CD4-positive, alpha-beta T cell (primary cell): ENCODE measurements around the gene C6orf58. TPM values are rescaled to one million over a fixed set of nuclear protein-coding genes. Genes with fewer than 3 reads are reported as not detected.

Source experiments
- ATAC-seq: fragments of 200-7000 bp; cut with Tn5 transposase; one replicate; pipeline ENCODE4 v1.10.0; 2022; ENCODE audit warnings: mild to moderate bottlenecking; ENCODE audit not compliant: poor library complexity
- CTCF ChIA-PET: fragments of 350-600 bp; sonication (Branson Sonifier 250); formaldehyde crosslinking; loops from one replicate; lab custom pipeline; 2021; ENCODE audit warnings: antibody characterized with exemption, inconsistent platforms; lab: Charles Lee
- POLR2A ChIA-PET: fragments of 350-600 bp; sonication (Branson Sonifier 250); formaldehyde crosslinking; loops from one replicate; lab custom pipeline; 2021; ENCODE audit warnings: antibody characterized with exemption, inconsistent platforms; lab: Charles Lee
- DNase-seq, 14 experiments: peaks; one replicate each; pipeline ENCODE4 v3.0.0-alpha.2; 2013 to 2020; ENCODE audit warnings: mixed read lengths in 2 of 14
- H3K27ac ChIP-seq, 2 donors: one replicate each; pipeline versions ENCODE4 v1.5.1 to v1.7.0; 2013; ENCODE audit warnings: low read length in 2 of 2, low read depth in 1 of 2, mild to moderate bottlenecking in 1 of 2
- H3K27me3 ChIP-seq, 2 experiments: 1 replicate in 1 of 2; 2 replicates in 1 of 2; pipeline versions ENCODE4 v1.6.1 to v1.7.0; 2013; ENCODE audit warnings: low read length in 2 of 2, control low read depth in 1 of 2, mild to moderate bottlenecking in 1 of 2, moderate library complexity in 1 of 2; ENCODE audit not compliant: insufficient read depth in 2 of 2, control insufficient read depth in 1 of 2
- H3K36me3 ChIP-seq: one replicate; pipeline ENCODE4 v1.6.1; 2013; ENCODE audit warnings: low read length, control low read depth; ENCODE audit not compliant: insufficient read depth
- H3K4me1 ChIP-seq: one replicate; pipeline ENCODE4 v1.6.1; 2013; ENCODE audit warnings: low read length, control low read depth; ENCODE audit not compliant: insufficient read depth
- H3K4me3 ChIP-seq: one replicate; pipeline ENCODE4 v1.5.1; 2013; ENCODE audit warnings: mild to moderate bottlenecking, low read length, moderate library complexity
- H3K9me3 ChIP-seq, 2 experiments: 1 replicate in 1 of 2; 2 replicates in 1 of 2; pipeline versions ENCODE4 v1.6.1 to v1.7.0; 2013; ENCODE audit warnings: low read length in 2 of 2, mild to moderate bottlenecking in 2 of 2, control low read depth in 1 of 2, moderate library complexity in 1 of 2; ENCODE audit not compliant: control insufficient read depth in 1 of 2, insufficient read depth in 1 of 2
- H3K27ac Mint-ChIP-seq: one replicate; pipeline ENCODE4 v1.8.0; 2020; ENCODE audit warnings: mixed read lengths
- H3K27me3 Mint-ChIP-seq: one replicate; pipeline ENCODE4 v1.8.0; 2021; ENCODE audit warnings: mixed read lengths
- H3K36me3 Mint-ChIP-seq: one replicate; pipeline ENCODE4 v1.8.0; 2021; ENCODE audit warnings: low read depth, mixed read lengths
- H3K4me1 Mint-ChIP-seq: one replicate; pipeline ENCODE4 v1.8.0; 2021; ENCODE audit warnings: low read depth, mixed read lengths
- H3K4me3 Mint-ChIP-seq: one replicate; pipeline ENCODE4 v1.8.0; 2020; ENCODE audit warnings: mild to moderate bottlenecking, mixed read lengths
- H3K9me3 Mint-ChIP-seq: one replicate; pipeline ENCODE4 v1.8.0; 2020; ENCODE audit warnings: mixed read lengths
- CTCF ChIP-seq: fragments of 200-600 bp; IDR thresholded peaks from one replicate; pipeline ENCODE4 v1.8.0; 2022; ENCODE audit warnings: antibody characterized with exemption, mild to moderate bottlenecking
- intact Hi-C, 2 experiments: fragments of 100-400 bp; cut with DNase I in 1 of 2; cut with micrococcal nuclease in 1 of 2; formaldehyde crosslinking; loops; one replicate each; pipeline versions ENCODE4 v1.15.1 to v1.9.0; 2023 to 2025; cut with DNase I, micrococcal nuclease
- total RNA-seq, 174 experiments: library from RNA in 2 of 174; stranded (reverse) in 2 of 174; gene quantifications; one replicate each; pipeline ENCODE4 v1.2.3 and lab custom pipeline; 2021 to 2026

Gene C6orf58
- total RNA-seq, 2 experiments from 2014 or later = not detected

- Mint-ChIP-seq H3K4me3 (no peak overlapping the region), H3K36me3 (no peaks in the 10 kb centered on the region), H3K27ac (no peak overlapping the region), H3K4me1 (no peaks in the 10 kb centered on the region), H3K27me3 (peaks cover 14% of the 10 kb centered on the region), H3K9me3 (no peaks in the 10 kb centered on the region)
- intact Hi-C loops = no loop called here
- H3K36me3 ChIP-seq = no peaks in the 10 kb centered on the region
- H3K27me3 ChIP-seq = no peaks in the 10 kb centered on the region
- H3K4me3 ChIP-seq = no peak overlapping the region
- no peaks in the 10 kb centered on the region for H3K4me1 ChIP-seq
- no peak for TF ChIP-seq CTCF
- DNase-seq (no peak), ATAC-seq (no peak)
- CTCF ChIA-PET = no interaction called here
- H3K9me3 ChIP-seq = no peaks in the 10 kb centered on the region
- H3K27ac ChIP-seq = no peak overlapping the region
- POLR2A ChIA-PET = no interaction called here
Measured at GRCh38 chr6:127561660-127562059, 15.3 kb upstream of the C6orf58 start.

- no peaks in the 10 kb centered on the region for H3K9me3 Mint-ChIP-seq
- intact Hi-C loops = no loop called here
Measured at GRCh38 chr6:127564761-127565160, 12.2 kb upstream of the C6orf58 start.

GRCh38 chr6:127566119-127566518 is 10.9 kb upstream of the C6orf58 start:
- no peak overlapping the region for H3K27ac ChIP-seq
- ATAC-seq (no peak), DNase-seq (no peak)
- TF ChIP-seq CTCF = no peak
- H3K4me1 Mint-ChIP-seq = peaks cover 4% of the 10 kb centered on the region
- H3K36me3 ChIP-seq = no peaks in the 10 kb centered on the region
- no peaks in the 10 kb centered on the region for H3K4me1 ChIP-seq
- H3K4me3 ChIP-seq = no peak overlapping the region
- ChIA-PET POLR2A (no interaction called here), CTCF (no interaction called here)
- no peak overlapping the region for H3K27ac Mint-ChIP-seq
- H3K9me3 Mint-ChIP-seq = no peaks in the 10 kb centered on the region
- H3K27me3 Mint-ChIP-seq = peaks cover 5% of the 10 kb centered on the region
- H3K9me3 ChIP-seq = no peaks in the 10 kb centered on the region
- H3K27me3 ChIP-seq = no peaks in the 10 kb centered on the region
- intact Hi-C loops = no loop called here
- H3K36me3 Mint-ChIP-seq = no peaks in the 10 kb centered on the region
- no peak overlapping the region for H3K4me3 Mint-ChIP-seq

More at GRCh38 chr6:127564761-127565160, 12.2 kb upstream of the C6orf58 start:
- H3K36me3 ChIP-seq = no peaks in the 10 kb centered on the region
- Mint-ChIP-seq H3K4me3 (no peak overlapping the region), H3K27me3 (peaks cover 5% of the 10 kb centered on the region), H3K36me3 (no peaks in the 10 kb centered on the region), H3K27ac (no peak overlapping the region), H3K4me1 (no peaks in the 10 kb centered on the region)
- no peaks in the 10 kb centered on the region for H3K9me3 ChIP-seq
- no peaks in the 10 kb centered on the region for H3K27me3 ChIP-seq
- no peaks in the 10 kb centered on the region for H3K4me1 ChIP-seq
- ChIA-PET POLR2A (no interaction called here), CTCF (interaction anchor here (1.0 kb wide), 1 partner anchor 11 kb away, joined by 3 read pairs; no protein-coding TSS in a partner anchor)
- H3K27ac ChIP-seq = no peak overlapping the region
- no peak for TF ChIP-seq CTCF
- ATAC-seq (no peak), DNase-seq (no peak)
- no peak overlapping the region for H3K4me3 ChIP-seq
